Ovary (tissue), 3 donors: ENCODE results near the gene TM4SF4.

Experiments
- CTCF ChIP-seq, 3 donors: fragments of 450-650 bp in 2 of 3; fragments of 200-600 bp in 1 of 3; IDR thresholded peaks; one replicate each; pipeline versions ENCODE4 v1.5.1 to v1.8.0; 2016 to 2022; ENCODE audit warnings: antibody characterized with exemption in 3 of 3, mild to moderate bottlenecking in 1 of 3
- EP300 ChIP-seq: sonication (generic); formaldehyde crosslinking; IDR thresholded peaks from one replicate; pipeline ENCODE4 v1.6.1; 2017; ENCODE audit warnings: antibody characterized with exemption
- POLR2A ChIP-seq: fragments of 450-650 bp; IDR thresholded peaks from one replicate; pipeline ENCODE4 v1.6.1; 2017; ENCODE audit warnings: antibody characterized with exemption, mild to moderate bottlenecking, moderate library complexity
- donor health status: DM: no; HTN: no; CAD: no.

GRCh38 chr3:149528340-149528650, 53.8 kb downstream of the TM4SF4 start:
- no peak for TF ChIP-seq CTCF (IDR thresholded peaks at IDR 0.05)
- no peak for TF ChIP-seq POLR2A
- TF ChIP-seq EP300: no peak
